D341Med (cell line): ENCODE measurements around the gene PRKRIP1.
A peak's percentile ranks its signal among the peaks of the same experiment; 100 is the strongest.
"Not testable (repeated sequence)": the region's sequence is repeated elsewhere in the genome, so short reads cannot be mapped to it uniquely, and the experiment has no call there.

Experiments used
- DNase-seq: peaks from one replicate; pipeline ENCODE4 v3.0.0; 2012; ENCODE audit warnings: low spot score

PRKRIP1 gene, protein sequence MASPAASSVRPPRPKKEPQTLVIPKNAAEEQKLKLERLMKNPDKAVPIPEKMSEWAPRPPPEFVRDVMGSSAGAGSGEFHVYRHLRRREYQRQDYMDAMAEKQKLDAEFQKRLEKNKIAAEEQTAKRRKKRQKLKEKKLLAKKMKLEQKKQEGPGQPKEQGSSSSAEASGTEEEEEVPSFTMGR

DNA sequence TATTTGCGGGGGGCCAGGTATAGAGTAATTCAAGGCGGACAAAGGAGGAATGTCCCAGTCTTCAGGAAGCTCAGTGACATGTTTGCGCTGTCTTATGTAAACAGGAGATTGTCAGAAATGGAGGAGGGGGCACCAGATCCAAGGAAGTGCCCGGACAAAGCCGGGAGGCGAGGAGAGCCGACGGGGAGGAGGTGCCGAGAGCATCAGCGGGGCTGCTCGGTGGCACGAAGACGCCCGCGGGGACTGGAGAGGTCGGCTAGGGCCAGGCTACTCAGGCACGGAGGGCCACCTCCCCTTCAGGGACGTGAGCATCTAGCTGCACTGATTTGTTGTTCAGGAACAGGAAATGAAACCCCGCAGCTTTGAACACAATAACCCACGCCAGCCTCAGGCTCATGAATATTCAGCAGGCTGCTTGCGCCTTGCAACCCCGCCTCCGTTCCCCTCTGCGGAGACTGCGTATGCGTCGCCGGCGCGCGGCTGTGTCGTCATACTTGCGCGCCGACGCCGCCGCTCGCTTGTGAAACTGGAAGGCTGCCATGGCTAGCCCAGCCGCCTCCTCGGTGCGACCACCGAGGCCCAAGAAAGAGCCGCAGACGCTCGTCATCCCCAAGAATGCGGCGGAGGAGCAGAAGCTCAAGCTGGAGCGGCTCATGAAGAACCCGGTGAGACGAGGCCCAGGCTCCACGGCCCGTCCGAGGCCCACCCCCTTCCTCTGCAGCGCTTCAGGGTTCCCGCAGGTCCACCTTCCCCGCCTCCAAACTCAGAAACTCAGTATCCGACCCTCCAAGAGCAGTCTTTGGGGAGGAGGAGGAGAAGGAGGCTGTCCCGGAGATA, at the start of gene PRKRIP1:
Gene PRKRIP1 (plus strand): TSS at position 491 of the 837 bp plus-strand sequence. CDS start 49 bp downstream, at position 540.
- peak; percentile 92 for DNase-seq

DNA sequence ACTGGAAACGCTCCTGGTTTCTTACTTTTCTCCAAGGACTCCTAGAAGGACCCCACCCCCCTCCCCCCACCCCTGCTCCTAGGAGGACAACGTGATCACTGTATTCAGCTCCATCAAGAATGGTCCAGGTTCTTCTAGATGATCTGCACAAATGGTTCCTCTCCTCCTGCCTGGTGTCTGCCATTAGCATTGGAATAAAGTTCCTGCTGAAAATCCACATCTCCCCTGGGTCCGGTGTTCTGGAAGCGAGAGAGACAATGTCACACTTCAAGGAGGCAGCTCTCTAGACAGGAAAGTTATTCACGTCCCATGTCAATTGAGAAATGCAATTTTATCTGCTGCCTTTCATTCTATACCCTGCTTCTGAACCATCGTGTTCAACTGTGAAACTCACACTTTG, 49.2 kb upstream of the PRKRIP1 start:
- DNase-seq: not testable (repeated sequence)

DNA sequence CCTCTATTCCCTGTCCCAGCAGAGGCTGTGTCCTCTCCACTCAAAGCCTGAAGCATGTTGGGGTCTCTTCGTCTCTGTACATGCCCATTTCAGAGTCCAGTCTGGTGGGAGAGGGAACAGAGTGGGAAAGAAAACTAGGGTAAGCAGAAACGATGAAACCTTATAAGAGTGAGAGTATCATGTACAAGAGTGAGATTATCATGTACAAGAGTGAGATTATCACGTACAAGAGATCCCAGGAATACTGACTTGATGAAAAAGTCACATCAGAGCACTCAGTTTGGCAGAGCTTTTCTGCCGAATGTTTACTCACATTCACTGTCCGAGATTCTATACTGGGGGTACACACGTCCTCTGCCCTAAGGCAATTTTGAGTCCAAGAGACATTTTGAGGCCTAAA, 39.8 kb upstream of the PRKRIP1 start, which contains the start of gene SPDYE6:
Gene SPDYE6 (minus strand): TSS at position 101 of the 400 bp plus-strand sequence. CDS start 421 bp downstream, outside the sequence.
- DNase-seq: not testable (repeated sequence)

DNA sequence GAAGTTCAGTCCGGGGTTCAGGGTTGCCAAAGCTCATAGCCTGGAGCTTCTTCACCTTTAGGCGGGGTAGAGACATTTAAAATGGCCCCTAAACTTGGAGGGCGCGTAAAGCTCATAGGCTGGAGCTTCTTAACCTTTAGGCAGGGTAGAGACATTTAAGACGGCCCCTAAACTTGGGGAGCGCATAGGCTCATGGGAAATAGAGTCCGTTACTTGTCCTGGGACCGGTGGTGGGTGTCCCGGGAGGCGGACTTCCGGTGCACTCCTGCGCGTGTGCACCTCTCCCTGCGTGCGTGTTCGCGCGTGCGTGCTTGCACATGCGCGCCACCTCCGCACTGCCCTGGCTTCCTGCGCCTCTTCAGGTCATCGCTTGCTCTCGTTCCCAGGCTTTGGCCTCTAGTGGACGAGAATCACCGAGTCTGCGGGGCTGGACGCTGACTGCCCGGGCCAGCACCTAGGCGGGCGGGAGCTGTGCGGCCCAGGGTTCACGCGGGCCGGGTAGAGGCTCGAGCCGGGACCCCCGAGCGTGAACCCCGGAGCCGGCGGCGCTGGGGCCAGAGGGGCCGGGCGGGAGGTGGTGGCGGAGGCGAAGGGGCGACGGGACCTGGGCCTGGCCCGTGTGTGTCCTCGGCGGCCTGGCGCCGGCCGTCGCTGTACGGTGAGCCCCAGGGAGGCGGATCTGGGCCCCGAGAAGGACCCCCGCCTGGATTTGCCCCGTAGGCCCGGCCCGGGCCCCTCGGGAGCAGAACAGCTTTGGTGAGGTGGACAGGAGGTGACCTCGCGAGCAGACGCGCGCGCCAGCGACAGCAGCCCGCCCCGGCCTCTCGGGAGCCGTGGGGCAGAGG, 32.4 kb upstream of the PRKRIP1 start:
- peak; percentile 89 for DNase-seq

DNA sequence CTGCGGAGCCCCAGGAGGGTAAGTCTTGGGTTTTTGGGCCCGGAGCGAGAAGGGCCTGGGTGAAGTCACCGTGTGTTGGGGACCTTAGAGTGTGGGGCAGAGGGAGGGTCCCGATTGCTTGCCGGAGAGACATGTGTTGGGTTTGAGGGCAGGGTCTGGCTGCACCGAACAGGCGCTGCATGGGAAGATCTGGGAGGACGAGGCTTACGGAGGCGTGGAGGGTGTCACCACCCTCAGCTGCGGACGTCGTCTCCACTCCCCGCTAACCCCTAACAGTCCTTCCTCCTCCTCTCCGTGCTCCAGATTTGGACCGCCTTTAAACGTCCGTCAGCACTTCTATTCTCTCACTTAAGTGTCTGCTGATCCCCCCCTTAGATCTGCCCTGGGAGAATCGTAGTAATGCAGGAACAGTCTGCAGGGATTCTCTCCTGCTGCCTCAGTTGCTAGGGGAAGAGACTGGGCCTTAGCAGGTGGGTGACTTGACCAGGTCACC, 31.7 kb upstream of the PRKRIP1 start:
- DNase-seq: not testable (repeated sequence)

DNA sequence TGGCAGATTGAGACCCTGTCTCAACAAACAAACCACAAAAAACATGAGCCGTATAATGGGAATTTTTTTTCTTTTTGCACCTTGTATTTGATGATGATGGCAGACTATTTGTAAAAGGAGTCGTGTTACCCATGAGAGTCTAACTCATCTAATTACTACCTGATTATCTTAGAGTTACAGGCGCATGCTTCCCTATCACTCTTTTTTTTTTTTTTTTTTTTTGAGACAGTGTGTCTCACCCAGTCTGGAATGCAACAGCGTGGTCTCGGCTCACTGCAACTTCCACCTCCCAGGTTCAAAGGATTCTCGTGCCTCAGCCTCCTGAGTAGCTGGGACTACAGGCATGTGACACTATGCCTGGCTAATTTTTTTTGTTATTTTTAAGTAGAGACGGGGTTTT, 30.8 kb upstream of the PRKRIP1 start:
- DNase-seq: not testable (repeated sequence)

DNA sequence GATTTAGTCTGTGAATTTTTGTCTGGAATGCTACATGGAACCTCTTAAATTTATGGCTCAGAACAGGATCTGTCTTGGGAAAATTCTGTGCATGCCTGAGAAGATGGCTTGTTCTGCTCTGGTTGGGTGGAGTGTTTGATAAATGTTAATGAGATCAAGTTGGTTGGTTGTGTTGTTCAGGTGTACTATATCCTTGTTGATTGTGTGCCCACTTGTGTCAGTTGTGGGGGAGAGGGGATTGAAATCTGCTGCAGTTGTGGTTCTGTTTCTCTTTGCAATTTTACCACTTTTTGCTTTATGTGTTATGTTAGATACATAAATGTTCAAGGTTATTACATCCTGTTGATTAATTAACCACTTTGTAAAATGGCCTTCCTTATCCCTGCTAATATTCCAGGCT, 26.1 kb upstream of the PRKRIP1 start:
- DNase-seq: not testable (repeated sequence)

DNA sequence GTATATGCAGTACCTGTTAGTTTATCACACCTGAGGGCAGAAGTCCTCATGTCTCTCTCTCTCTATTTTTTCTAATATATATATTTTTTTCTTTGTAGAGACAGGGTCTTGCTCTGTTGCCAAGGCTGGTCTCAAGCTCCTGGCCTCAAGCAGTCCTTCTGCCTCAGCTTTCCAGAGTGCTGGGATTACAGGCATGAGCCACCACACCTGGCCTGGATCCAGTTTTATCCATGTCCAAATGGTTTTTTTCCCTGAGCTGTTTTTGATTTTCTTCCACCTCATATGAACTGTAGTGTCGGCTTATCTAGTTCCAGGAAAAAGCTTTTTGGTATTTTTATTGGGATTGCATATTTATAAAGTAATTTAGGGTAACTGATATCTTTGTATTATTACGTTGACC, 23.4 kb upstream of the PRKRIP1 start:
- DNase-seq: not testable (repeated sequence)

DNA sequence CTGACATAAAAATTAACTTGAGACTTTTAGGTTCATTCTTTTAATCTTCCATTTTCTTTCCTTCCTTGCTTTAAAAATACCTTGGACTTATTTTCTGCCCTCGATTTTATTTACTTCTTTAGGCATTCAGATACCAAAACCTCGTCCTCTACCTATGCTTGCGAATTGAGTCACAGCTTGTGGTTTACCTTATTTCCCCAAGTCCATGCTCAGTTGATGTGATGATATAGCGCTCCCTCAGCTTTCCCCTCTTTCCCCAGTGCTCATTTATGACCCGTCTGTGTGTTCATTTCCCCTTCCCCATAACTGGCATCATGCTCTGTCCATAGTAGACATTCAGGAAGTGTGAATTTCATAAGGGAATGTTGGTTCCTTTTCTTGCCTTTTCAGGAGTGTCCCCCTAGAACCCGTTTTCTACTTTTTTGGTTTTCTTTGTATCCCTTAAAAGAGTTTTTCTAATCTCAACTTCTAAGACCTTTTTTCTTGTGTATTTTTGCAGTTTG, 19.1 kb upstream of the PRKRIP1 start:
- DNase-seq: no peak

DNA sequence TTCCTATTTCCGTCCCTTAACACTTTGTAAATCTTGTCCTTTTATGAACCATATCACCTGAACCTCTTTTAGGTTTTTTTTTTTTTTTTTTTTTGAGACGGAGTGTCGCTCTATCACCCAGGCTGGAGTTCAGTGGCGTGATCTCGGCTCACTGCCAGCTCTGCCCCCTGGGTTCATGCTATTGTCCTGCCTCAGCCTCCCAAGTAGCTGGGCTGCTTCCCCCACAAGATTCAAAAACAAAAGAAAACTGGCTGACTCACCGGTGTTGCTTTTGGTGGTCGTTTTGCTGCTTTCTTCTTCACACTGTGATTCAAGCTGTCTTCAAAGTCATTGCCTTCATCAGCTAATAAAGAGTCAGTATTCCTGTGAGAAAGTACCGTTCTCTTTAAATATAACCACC, 15.3 kb upstream of the PRKRIP1 start:
- DNase-seq: not testable (repeated sequence)

DNA sequence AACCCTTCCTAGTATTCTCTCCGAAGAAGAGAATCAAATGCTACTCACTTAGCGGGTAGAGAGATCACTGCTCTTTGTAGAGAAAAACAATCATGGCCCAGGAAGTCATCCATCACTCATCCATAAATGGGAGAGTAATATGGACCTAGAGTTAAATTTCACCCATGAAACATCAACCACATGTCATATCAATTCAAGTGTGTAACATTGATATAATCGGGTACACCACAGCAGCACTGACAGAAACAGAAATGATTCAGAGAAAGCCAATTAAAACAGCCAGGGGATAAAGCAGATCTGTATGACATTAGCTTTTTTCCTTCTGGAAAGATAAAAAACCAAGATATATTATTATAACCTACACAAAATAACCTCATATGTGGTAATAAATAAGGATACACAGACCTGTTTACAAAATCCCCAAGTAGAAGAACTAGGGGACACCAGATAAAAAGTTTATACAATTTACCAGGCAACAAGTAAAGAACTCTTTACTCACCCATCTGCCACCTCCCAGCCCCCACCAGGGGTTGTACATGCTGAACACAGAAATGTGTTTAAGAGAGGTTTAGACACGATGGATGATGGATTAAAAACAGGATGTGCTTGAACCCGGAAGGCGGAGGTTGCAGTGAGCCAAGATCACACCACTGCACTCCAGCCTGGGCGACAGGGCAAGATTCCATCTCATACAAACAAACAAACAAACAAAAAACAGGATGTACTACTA, 14.3 kb upstream of the PRKRIP1 start:
- DNase-seq: not testable (repeated sequence)

DNA sequence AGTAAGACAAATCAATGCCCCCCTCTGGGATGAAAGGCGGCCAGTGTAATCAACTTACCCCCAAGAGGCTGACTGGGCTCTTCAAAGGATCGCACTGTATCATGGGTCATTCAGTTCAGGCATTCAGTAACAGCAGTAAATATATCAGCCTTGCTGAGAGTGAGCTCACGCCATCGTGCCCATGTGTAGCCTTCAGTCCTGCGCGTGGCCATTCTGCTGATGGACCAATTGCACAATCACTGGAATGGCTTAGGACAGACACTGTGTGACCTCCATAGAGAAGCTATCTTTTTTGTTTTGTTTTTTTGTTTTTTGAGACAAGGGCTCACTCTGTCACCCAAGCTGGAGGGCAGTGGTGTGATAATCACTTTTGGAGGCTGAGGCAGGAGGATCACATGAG, 9.1 kb upstream of the PRKRIP1 start:
- DNase-seq: no peak

DNA sequence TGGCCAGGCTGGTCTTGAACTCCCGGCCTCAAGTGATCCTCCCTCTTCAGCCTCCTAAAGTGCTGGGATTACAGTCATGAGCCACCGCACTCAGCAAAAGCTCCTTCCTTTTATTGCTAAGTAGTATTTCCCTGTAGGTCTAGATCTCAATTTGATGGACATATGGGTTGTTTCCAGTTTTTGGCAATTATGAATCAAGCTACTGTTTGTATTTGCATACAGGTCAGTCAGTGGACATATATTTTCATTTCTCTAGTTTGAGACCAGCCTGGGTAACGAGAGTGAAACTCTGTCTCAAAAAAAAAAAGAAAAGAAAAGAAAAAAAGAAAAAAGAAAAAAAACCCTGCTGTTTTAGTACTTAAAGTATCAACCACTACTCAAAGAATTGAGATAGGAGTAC, 6.4 kb upstream of the PRKRIP1 start:
- no peak for DNase-seq

DNA sequence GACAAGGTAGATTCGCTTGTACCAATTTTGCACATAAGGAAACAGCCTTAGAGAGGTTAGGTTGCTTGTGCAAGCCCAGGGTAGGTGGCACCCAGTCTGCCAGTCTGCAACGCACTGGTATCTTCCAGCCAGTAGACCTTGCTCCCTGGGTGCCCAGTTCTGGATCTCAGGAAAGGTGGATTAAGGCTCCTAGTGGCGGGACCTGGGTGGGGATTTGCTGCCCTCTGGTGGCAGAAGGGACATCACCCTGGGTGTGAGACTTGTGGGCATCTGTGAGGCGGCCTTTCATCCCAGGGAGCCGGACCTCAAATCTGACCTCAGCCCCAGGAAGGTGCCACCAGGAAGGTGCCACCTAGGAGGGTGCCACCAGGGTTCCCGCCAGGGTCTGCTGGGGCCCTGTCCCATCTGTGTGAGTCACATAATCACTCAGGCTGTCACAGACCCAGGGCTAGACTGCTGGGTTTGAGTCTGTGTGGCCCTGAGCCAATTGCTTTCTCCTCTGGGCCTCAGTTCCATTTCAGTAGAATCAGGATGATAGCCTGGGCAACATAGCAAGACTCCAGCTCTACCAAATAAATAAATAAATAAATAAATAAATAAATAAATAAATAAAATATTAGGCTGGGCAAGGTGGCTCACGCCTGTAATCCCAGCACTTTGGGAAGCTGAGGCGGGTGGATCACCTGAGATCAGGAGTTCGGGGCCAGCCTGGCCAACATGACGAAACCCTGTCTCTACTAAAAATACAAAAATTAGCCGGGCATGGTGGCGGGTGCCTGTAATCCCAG, 5.3 kb upstream of the PRKRIP1 start:
- peak; percentile 87 for DNase-seq

DNA sequence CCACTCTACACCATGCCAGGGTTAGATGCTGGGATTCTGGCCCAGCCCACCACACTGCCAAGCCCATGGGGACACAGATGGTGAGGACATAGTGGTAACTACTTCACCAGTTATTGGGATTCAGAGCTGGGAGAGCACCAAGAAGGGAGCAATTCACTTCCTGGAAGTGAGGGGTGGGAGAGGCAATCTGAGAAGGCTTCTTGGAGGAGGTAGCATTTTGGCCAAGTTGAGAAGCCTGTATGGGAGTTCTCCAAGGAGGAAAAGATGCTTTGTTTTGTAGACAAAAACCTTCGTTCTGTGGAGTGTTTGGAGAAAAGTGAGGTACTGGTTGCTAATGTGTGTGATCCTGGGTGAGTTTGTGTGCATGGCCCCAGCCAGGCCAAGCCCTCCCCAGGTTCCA, 3.8 kb upstream of the PRKRIP1 start:
- DNase-seq: no peak

DNA sequence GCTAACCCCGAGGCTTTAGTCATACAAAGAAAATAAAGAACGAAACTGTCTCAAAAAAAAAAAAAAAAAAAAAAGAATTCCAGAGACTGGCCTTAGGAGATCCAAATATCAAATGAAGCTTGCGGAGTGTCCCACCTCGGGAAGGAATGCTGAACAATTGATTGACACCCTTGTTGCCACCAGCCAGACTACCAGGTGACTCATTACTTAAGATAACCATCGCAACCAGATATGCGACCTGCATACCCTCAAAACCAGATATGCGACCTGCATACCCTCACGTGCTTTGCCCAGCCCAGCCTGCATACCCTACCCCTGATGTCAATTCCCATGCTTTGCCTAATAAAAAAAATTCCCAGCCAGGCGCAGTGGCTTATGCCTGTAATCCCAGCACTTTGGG, 2.7 kb upstream of the PRKRIP1 start:
- no peak for DNase-seq

DNA sequence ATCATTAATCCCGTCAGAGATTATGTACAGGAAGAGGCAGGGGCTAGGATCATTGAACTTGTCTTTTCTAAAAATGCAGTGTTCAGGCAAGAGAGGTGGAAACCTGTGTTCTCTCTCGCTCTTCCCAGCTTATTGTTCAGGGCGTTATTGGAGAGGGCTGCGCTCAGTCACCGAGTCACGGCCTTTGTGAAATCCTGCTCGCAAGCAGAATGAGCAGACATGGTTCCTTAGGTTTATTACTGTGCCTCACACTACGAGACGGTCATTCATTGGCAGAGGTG, 631 bp upstream of the PRKRIP1 start:
- peak; percentile 34 for DNase-seq

DNA sequence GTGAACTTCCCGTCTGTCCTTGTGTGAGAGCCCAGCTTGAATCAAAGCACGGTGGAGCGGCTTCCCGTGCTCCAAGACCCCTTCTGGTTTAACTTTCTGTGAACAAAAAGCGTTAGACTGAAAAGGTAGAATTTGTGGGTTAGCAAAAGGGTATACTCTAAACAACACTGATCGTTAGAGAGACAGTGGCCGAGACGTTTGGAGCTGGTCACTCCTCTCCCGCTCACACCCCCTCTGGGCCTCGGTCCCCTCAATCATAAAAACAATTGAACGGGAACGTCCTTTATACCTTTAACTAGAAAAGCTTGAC, 502 bp downstream of the PRKRIP1 start:
- DNase-seq: no peak

DNA sequence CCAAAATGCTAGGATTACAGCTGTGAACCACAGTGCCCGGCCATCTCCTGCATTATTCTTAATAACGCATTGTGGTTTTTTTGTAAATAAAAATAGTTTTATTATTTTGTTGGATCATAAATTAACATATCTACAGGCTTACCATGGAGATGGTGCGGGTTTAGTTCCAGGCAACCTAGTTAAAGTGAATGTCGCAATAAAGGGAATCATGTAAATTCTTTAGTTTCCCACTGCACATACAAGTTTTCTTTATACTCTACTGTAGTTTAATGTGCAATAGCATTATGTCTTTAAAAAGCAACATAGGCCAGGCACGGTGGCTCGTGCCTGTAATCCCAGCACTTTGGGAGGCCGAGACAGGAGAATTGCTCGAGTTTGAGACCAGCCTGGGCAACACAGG, 2.4 kb downstream of the PRKRIP1 start:
- DNase-seq: no peak

DNA sequence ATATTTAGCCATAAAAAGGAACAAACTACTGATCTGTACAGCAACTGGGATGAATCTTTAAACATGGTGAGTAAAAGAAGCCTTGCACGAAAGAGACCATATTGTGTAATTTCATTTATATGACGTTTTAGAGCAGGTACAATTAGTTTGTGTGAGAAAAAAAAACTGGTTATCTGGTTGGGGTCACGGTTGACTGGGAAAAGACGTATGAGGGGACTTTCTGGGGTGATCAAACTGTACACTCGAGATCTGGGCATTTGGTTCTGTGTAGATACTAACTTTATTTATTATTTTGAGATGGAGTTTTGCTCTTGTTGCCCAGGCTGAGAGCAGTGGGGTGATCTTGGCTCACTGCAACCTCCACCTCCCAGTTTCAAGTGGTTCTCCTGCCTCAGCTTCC, 4.2 kb downstream of the PRKRIP1 start:
- no peak for DNase-seq

DNA sequence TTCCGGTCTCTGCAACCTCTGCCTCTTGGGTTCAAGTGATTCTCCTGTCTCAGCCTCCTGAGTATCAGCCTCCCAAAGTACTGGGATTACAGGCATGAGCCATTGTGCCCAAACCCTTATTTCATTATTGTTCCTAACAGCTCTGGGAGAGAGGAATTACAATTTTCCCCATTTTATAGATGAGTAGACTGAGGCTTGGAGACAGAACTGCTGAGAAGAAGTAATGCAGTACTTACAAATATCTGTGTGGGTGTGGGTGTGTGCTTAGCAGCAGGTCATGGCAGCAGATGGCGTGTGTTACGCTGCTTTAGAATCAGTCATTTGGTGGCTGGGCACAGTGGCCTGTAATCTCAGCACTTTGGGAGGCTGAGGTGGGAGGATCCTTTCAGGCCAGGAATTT, 7.4 kb downstream of the PRKRIP1 start:
- no peak for DNase-seq
